ENCODE measurements around the gene SLC31A1. TPM values are rescaled to one million over a fixed set of nuclear protein-coding genes. Genes with fewer than 3 reads are reported as not detected.

The SLC31A1 gene
- total and polyA plus RNA-seq, 4 experiments from 2014 or later = 2.1 to 4.2 (median 3.2) TPM

DNA sequence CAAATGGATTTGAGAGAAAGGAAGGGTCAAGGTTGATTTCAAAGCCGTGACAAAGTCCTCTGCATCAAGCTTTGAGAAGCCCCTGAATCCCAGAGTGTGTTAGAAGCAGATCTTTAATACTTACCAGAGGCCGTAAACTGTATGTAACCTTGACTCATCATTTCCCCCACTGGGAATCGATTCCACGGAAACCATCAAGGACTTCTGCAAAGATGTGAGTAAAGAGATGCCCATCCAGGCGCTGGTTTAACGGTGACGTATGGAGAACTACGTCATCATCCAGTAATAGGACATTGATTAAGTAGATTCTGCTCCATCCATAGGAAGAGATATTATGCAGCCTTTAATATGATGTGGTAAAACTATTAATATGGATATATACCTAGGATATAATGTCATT lies 80.2 kb downstream of the SLC31A1 start:
- peaks cover 0 to 1% (median 0%) of the 10 kb centered on the region in 4 donors for H3K4me1 Mint-ChIP-seq

DNA sequence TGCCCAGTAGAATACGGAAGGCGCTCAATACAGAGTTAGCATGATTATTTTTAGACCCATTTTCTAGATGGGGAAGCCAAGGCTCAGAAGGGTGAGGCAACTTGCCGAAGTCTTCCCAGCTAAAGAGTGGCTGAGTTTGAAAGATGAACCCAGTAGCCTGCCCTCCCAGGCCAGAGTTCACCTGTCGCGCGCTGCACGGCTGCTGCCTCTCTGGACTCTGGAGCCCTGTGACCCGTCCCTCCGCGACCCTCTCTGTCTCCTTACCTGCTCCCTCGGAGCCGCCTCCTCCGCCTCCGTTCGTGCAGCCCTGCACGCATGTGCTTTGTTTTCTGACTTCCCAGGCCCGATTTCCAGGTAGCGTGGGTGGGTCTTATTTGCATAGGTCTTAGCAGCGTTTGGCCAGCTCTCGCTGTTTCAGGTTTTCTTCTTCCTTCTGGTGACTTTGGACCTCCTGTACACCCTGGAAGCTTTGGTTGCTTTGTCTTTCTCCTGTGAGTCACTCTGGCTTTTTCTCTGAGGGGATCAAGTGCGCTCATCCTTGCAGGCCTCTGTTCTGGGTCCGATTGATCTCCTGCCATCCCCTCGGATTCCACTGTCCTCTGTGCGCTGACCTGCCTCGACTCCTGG lies 81.6 kb downstream of the SLC31A1 start, which contains the start of gene RNF183:
TSS of gene RNF183 (minus strand) at position 585 of the 627 bp plus-strand sequence. CDS start 5,192 bp downstream, outside the sequence.
- H3K9me3 ChIP-seq (ENCODE audit: control insufficient read depth in 1 of 2, low read length in 2 of 2) = no peaks in the 10 kb centered on the region
- Mint-ChIP-seq H3K4me1 (peaks cover 0 to 1% (median 0%) of the 10 kb centered on the region in 4 donors), H3K27me3 (peaks cover 9 to 10% of the 10 kb centered on the region in 2 donors), H3K4me3 (no peak within 1 kb of the TSS), H3K36me3 (no peaks in the 10 kb centered on the region), H3K9me3 (peaks cover 0 to 2% (median 0%) of the 10 kb centered on the region in 8 donors), H3K27ac (peak within 1 kb of the TSS in 1 of 7 donors; percentile 23)
- H3K4me1 ChIP-seq (ENCODE audit: insufficient read depth, low read length) = no peaks in the 10 kb centered on the region
- H3K27me3 ChIP-seq (ENCODE audit: insufficient read depth, low read length) = no peaks in the 10 kb centered on the region
- H3K27ac ChIP-seq (ENCODE audit: low read depth, low read length) = no peak within 1 kb of the TSS
- ChIA-PET POLR2A (ENCODE audit: partially characterized antibody) (no interaction called here), CTCF (ENCODE audit: partially characterized antibody) (no interaction called here)
- intact Hi-C loops (cut with micrococcal nuclease) = no loop called here
- DNase-seq = no peak
- no peak within 1 kb of the TSS for H3K4me3 ChIP-seq (ENCODE audit: low read length in 2 of 2)
- H3K36me3 ChIP-seq (ENCODE audit: insufficient read depth, low read length) = no peaks in the 10 kb centered on the region

More for the DNA sequence above, 80.2 kb downstream of the SLC31A1 start:
- H3K36me3 ChIP-seq (ENCODE audit: insufficient read depth, low read length) = no peaks in the 10 kb centered on the region
- ChIA-PET POLR2A (ENCODE audit: partially characterized antibody) (no interaction called here), CTCF (ENCODE audit: partially characterized antibody) (no interaction called here)
- no peaks in the 10 kb centered on the region for H3K4me1 ChIP-seq (ENCODE audit: insufficient read depth, low read length)
- H3K27me3 ChIP-seq (ENCODE audit: insufficient read depth, low read length) = no peaks in the 10 kb centered on the region
- no peak overlapping the region for H3K27ac Mint-ChIP-seq
- no peak overlapping the region for H3K27ac ChIP-seq (ENCODE audit: low read depth, low read length)
- no peak overlapping the region for H3K4me3 ChIP-seq (ENCODE audit: low read length in 2 of 2)
- intact Hi-C loops (cut with micrococcal nuclease) = no loop called here
- peaks cover 0 to 2% (median 0%) of the 10 kb centered on the region in 8 donors for H3K9me3 Mint-ChIP-seq
- H3K27me3 Mint-ChIP-seq = peaks cover 9 to 10% of the 10 kb centered on the region in 2 donors
- no peaks in the 10 kb centered on the region for H3K36me3 Mint-ChIP-seq
- no peak for DNase-seq
- no peak overlapping the region for H3K4me3 Mint-ChIP-seq
- H3K9me3 ChIP-seq (ENCODE audit: control insufficient read depth in 1 of 2, low read length in 2 of 2) = no peaks in the 10 kb centered on the region

DNA sequence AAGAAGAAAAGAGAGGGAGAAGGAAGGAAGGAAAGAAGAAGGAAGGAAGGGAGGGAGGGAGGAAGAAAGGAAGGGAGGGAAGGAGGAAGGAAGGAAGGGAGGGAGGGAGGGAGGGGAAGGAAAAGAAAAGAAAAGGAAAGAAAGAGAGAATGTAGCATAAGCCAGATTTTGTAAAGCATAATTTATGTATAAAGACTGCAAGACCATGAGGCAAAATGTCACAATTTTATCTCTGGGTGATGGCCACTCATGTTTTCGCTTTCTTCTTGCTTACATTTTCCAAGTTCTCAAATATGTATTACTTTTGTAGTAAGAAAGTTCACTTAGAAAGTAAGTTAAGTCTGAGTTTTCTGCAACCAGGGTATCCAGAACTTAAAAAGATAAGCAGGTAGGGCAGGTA lies 85.2 kb downstream of the SLC31A1 start:
- Mint-ChIP-seq H3K9me3 (no peaks in the 10 kb centered on the region), H3K27me3 (peaks cover 9 to 10% of the 10 kb centered on the region in 2 donors), H3K36me3 (no peaks in the 10 kb centered on the region), H3K27ac (no peak overlapping the region), H3K4me1 (peaks cover 0 to 1% (median 0%) of the 10 kb centered on the region in 4 donors), H3K4me3 (peak overlapping the region in 1 of 8 donors; percentile 63)
- Histone ChIP-seq H3K27me3 (ENCODE audit: insufficient read depth, low read length) (no peaks in the 10 kb centered on the region), H3K36me3 (ENCODE audit: insufficient read depth, low read length) (no peaks in the 10 kb centered on the region), H3K4me3 (ENCODE audit: low read length in 2 of 2) (no peak overlapping the region), H3K4me1 (ENCODE audit: insufficient read depth, low read length) (no peaks in the 10 kb centered on the region), H3K27ac (ENCODE audit: low read depth, low read length) (no peak overlapping the region), H3K9me3 (ENCODE audit: control insufficient read depth in 1 of 2, low read length in 2 of 2) (no peaks in the 10 kb centered on the region)
- DNase-seq = no peak
- POLR2A ChIA-PET (ENCODE audit: partially characterized antibody) = no interaction called here
- CTCF ChIA-PET (ENCODE audit: partially characterized antibody) = interaction anchor here (1.4 kb wide), 1 partner anchor 12 kb away, joined by 3 read pairs; no protein-coding TSS in a partner anchor
- intact Hi-C loops (cut with micrococcal nuclease) = no loop called here

DNA sequence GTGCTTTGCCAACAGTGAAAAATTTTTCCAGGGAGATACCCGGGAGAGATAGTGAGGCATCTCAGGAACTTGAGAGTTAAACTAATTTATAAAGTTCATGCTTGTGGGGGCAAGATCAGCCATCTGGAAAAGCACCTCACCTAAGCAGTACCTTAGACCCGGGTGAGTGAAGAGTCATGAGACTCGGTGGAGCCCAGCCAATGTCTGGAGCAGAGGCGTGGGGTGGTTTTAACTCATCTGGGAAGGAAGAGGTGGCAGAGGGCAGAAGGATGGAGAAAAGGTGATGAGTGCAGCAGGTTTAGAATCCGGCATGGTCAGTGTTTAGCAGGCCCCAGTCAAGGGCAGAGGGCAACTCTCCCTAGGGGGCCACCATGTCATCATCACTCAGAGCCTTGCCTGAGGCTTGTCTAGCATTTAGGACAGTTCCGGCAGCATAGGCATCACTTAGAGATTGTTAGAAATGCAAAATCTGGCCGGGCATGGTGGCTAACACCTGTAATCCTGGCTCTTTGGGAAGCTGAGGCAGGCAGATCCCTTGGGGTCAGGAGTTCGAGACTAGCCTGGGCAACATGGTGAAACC lies 86.1 kb downstream of the SLC31A1 start:
- no peaks in the 10 kb centered on the region for H3K4me1 ChIP-seq (ENCODE audit: insufficient read depth, low read length)
- POLR2A ChIA-PET (ENCODE audit: partially characterized antibody) = no interaction called here
- no peaks in the 10 kb centered on the region for H3K9me3 Mint-ChIP-seq
- H3K4me3 Mint-ChIP-seq = no peak overlapping the region
- intact Hi-C loops (cut with micrococcal nuclease) = no loop called here
- no peaks in the 10 kb centered on the region for H3K27me3 ChIP-seq (ENCODE audit: insufficient read depth, low read length)
- H3K4me1 Mint-ChIP-seq = no peaks in the 10 kb centered on the region
- CTCF ChIA-PET (ENCODE audit: partially characterized antibody) = interaction anchor here (1.5 to 3.0 kb wide), 2 partner anchors 282 to 350 kb away, joined by 5 to 13 read pairs; no protein-coding TSS in a partner anchor
- H3K9me3 ChIP-seq (ENCODE audit: control insufficient read depth in 1 of 2, low read length in 2 of 2) = no peaks in the 10 kb centered on the region
- no peak overlapping the region for H3K27ac ChIP-seq (ENCODE audit: low read depth, low read length)
- no peak overlapping the region for H3K27ac Mint-ChIP-seq
- no peak for DNase-seq
- peaks cover 8 to 9% of the 10 kb centered on the region in 2 donors for H3K27me3 Mint-ChIP-seq
- H3K36me3 Mint-ChIP-seq = no peaks in the 10 kb centered on the region
- no peak overlapping the region for H3K4me3 ChIP-seq (ENCODE audit: low read length in 2 of 2)
- H3K36me3 ChIP-seq (ENCODE audit: insufficient read depth, low read length) = no peaks in the 10 kb centered on the region

DNA sequence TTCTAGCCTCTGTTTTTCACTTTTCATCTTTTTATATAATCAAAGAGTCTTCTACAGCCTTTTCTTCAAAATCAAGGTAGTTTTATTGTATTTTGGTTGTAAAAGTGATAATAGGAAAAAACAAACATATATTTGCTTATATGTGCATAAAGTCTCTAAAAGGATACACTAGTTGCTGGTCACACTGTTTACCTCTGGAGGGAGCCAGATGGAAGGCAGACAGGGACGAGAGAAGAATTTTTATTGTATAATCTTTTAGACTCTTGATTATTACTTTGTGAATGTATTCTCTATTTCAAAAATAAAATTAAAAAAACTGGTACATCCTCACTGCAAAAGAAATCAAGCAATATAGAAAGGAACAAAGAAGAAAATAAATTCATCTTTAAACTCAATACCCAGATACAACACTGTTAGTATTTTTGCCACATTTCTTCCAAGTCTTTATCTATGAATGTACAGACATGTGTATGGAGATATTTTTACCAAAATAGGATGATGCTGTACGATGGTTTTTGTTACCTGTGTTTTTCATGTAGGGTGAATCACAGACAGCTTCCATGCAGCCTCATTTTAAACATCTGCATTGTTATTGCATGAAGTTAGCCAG lies 88.0 kb downstream of the SLC31A1 start:
- no peaks in the 10 kb centered on the region for H3K9me3 Mint-ChIP-seq
- Histone ChIP-seq H3K36me3 (ENCODE audit: insufficient read depth, low read length) (no peaks in the 10 kb centered on the region), H3K9me3 (ENCODE audit: control insufficient read depth in 1 of 2, low read length in 2 of 2) (no peaks in the 10 kb centered on the region), H3K4me3 (ENCODE audit: low read length in 2 of 2) (no peak overlapping the region), H3K27me3 (ENCODE audit: insufficient read depth, low read length) (no peaks in the 10 kb centered on the region), H3K27ac (ENCODE audit: low read depth, low read length) (no peak overlapping the region), H3K4me1 (ENCODE audit: insufficient read depth, low read length) (no peaks in the 10 kb centered on the region)
- peaks cover 3% of the 10 kb centered on the region in 2 donors for H3K27me3 Mint-ChIP-seq
- no peak overlapping the region for H3K4me3 Mint-ChIP-seq
- H3K36me3 Mint-ChIP-seq = no peaks in the 10 kb centered on the region
- ChIA-PET POLR2A (ENCODE audit: partially characterized antibody) (interaction anchor here (0.6 kb wide), 2 partner anchors 346 to 347 kb away, joined by 3 to 4 read pairs; no protein-coding TSS in a partner anchor), CTCF (ENCODE audit: partially characterized antibody) (interaction anchor here (0.7 to 3.0 kb wide), 10 partner anchors 35 to 367 kb away, joined by 3 to 13 read pairs (median 4); partner anchors contain the start of genes ALAD, BSPRY, C9orf43 and POLE3)
- DNase-seq = peak in 4 of 5 donors; percentile 18 to 34 (median 26)
- no peaks in the 10 kb centered on the region for H3K4me1 Mint-ChIP-seq
- H3K27ac Mint-ChIP-seq = peak overlapping the region in 1 of 7 donors; percentile 48
- intact Hi-C loops (cut with micrococcal nuclease) = loop anchor here (1.0 kb wide), 3 partner anchors 92 to 349 kb away; partner anchors contain the start of gene ALAD

DNA sequence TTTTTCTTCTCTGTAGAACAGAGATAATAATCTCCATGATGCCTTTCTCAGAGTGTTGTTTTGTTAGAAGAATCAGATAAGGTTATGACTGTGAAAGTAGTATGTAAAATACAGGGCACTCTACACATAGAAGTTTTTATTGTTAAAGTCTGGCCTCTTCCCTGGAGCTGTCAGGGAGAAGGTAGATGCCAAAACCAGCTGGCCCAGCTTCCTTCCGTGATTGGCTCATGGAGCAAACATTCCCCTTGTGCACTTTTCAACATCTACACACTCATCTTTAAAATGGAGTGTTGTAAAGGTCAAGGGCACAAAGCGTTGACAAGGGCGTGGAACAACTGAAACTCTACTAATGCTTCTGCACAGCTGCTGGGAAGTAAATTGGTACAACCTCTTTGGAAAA lies 89.2 kb downstream of the SLC31A1 start:
- Histone ChIP-seq H3K9me3 (ENCODE audit: control insufficient read depth in 1 of 2, low read length in 2 of 2) (no peaks in the 10 kb centered on the region), H3K4me3 (ENCODE audit: low read length in 2 of 2) (no peak overlapping the region), H3K36me3 (ENCODE audit: insufficient read depth, low read length) (no peaks in the 10 kb centered on the region), H3K27me3 (ENCODE audit: insufficient read depth, low read length) (no peaks in the 10 kb centered on the region), H3K4me1 (ENCODE audit: insufficient read depth, low read length) (no peaks in the 10 kb centered on the region), H3K27ac (ENCODE audit: low read depth, low read length) (no peak overlapping the region)
- no peaks in the 10 kb centered on the region for H3K4me1 Mint-ChIP-seq
- CTCF ChIA-PET (ENCODE audit: partially characterized antibody) = interaction anchor here (1.0 to 3.0 kb wide), 6 partner anchors 8 to 347 kb away, joined by 3 to 13 read pairs (median 4); partner anchors contain the start of genes C9orf43, POLE3 and WDR31
- no peak for DNase-seq
- POLR2A ChIA-PET (ENCODE audit: partially characterized antibody) = interaction anchor here (0.7 kb wide), 1 partner anchor 1451 kb away, joined by 3 read pairs; no protein-coding TSS in a partner anchor
- H3K27ac Mint-ChIP-seq = no peak overlapping the region
- intact Hi-C loops (cut with micrococcal nuclease) = no loop called here
- no peaks in the 10 kb centered on the region for H3K9me3 Mint-ChIP-seq
- peaks cover under 1% of the 10 kb centered on the region in 2 donors for H3K27me3 Mint-ChIP-seq
- no peak overlapping the region for H3K4me3 Mint-ChIP-seq
- H3K36me3 Mint-ChIP-seq = no peaks in the 10 kb centered on the region

DNA sequence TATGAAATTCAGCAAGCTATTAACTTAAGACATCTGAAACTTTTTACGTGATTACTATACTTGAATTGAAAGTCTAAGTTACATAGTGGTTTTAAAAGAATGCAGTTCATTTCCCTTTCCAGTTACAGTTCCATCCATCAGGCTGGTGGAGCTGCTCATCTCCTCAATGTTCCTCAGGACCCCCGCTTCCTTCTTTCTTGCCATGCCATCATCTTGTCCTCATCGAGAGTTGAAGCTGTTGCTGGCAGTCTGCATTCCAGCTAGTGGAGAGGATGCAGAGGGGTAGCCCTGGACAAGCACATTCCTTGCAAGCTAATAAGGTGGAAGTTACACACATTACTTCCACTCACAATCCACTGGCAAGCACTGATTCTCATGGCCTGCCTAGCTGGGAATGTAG lies 90.6 kb downstream of the SLC31A1 start:
- no peak overlapping the region for H3K4me3 Mint-ChIP-seq
- Histone ChIP-seq H3K4me1 (ENCODE audit: insufficient read depth, low read length) (no peaks in the 10 kb centered on the region), H3K4me3 (ENCODE audit: low read length in 2 of 2) (no peak overlapping the region), H3K27ac (ENCODE audit: low read depth, low read length) (no peak overlapping the region), H3K36me3 (ENCODE audit: insufficient read depth, low read length) (no peaks in the 10 kb centered on the region), H3K9me3 (ENCODE audit: control insufficient read depth in 1 of 2, low read length in 2 of 2) (no peaks in the 10 kb centered on the region), H3K27me3 (ENCODE audit: insufficient read depth, low read length) (no peaks in the 10 kb centered on the region)
- CTCF ChIA-PET (ENCODE audit: partially characterized antibody) = interaction anchor here (0.8 to 2.6 kb wide), 7 partner anchors 12 to 345 kb away, joined by 3 to 11 read pairs (median 4); partner anchors contain the start of genes C9orf43, POLE3 and WDR31
- H3K27me3 Mint-ChIP-seq = no peaks in the 10 kb centered on the region
- POLR2A ChIA-PET (ENCODE audit: partially characterized antibody) = no interaction called here
- H3K36me3 Mint-ChIP-seq = no peaks in the 10 kb centered on the region
- intact Hi-C loops (cut with micrococcal nuclease) = no loop called here
- H3K27ac Mint-ChIP-seq = no peak overlapping the region
- H3K9me3 Mint-ChIP-seq = no peaks in the 10 kb centered on the region
- no peaks in the 10 kb centered on the region for H3K4me1 Mint-ChIP-seq
- DNase-seq = no peak

All from CD4-positive, alpha-beta memory T cell (primary cell).